ENCODE data around the gene TNK1. TPM values are rescaled to one million over a fixed set of nuclear protein-coding genes. Genes with fewer than 3 reads are reported as not detected.
"Not testable (repeated sequence)": the region's sequence is repeated elsewhere in the genome, so short reads cannot be mapped to it uniquely, and the experiment has no call there.

The TNK1 gene
- total and polyA plus RNA-seq, 2 of the 8 experiments (the other 6 are each of a cell fraction or from before 2014, with no cell fraction given): 7.6 to 9.5 TPM

GRCh38 chr17:7368599-7368994, 12.3 kb upstream of the TNK1 start:
- H3K9ac ChIP-seq (replicated peaks in 1 of 4; ENCODE audit: extremely low read depth in 1 of 4, low read depth in 3 of 4, low read length in 3 of 4); H3K79me2 ChIP-seq (ENCODE audit: control insufficient read depth in 1 of 2, insufficient read depth in 2 of 2, low read length in 2 of 2); H4K8ac ChIP-seq (ENCODE audit: extremely low read depth, insufficient read depth, low read length); FAIRE-seq; H3K9me3 ChIP-seq (ENCODE audit: insufficient read depth in 2 of 2, low read depth in 1 of 2, low read length in 1 of 2); H3K27ac ChIP-seq (ENCODE audit: low read depth, low read length); DNase-seq (ENCODE audit: low read depth in 1 of 2, low spot score in 2 of 2); H3K27me3 ChIP-seq (replicated peaks in 1 of 4; ENCODE audit: control insufficient read depth in 3 of 4, extremely low read depth in 1 of 4, insufficient read depth in 3 of 4, low read length in 3 of 4); H2BK120ac ChIP-seq (replicated peaks; ENCODE audit: low read depth, low read length); H4K20me1 ChIP-seq (replicated peaks in 1 of 2; ENCODE audit: control insufficient read depth in 1 of 2, insufficient read depth in 2 of 2, low read length in 2 of 2); H3K14ac ChIP-seq (ENCODE audit: insufficient read length); H3K23ac ChIP-seq (ENCODE audit: insufficient read length); H2BK20ac ChIP-seq (ENCODE audit: low read length); H4K5ac ChIP-seq (ENCODE audit: insufficient read length, low read depth, low read length); H3K79me1 ChIP-seq (ENCODE audit: low read depth, low read length); H3K36me3 ChIP-seq (ENCODE audit: control insufficient read depth in 2 of 4, insufficient read depth in 4 of 4, low read length in 3 of 4); H3K4ac ChIP-seq (replicated peaks; ENCODE audit: insufficient read length, low read depth, low read length); H2BK15ac ChIP-seq (ENCODE audit: low read length); H2BK5ac ChIP-seq (ENCODE audit: low read depth, low read length); H2BK12ac ChIP-seq (ENCODE audit: low read depth, low read length); H3K18ac ChIP-seq (ENCODE audit: extremely low read depth, low read length); H3K56ac ChIP-seq (replicated peaks; ENCODE audit: insufficient read length, low read depth, low read length); H2AK5ac ChIP-seq (ENCODE audit: low read depth, low read length); H3K23me2 ChIP-seq (ENCODE audit: low read depth, low read length): not testable (repeated sequence)
- ChIA-PET POLR2A (ENCODE audit: partially characterized antibody) (interaction anchor here (0.6 to 2.7 kb wide), 11 partner anchors 12 to 205 kb away, joined by 3 to 10 read pairs (median 3); partner anchors contain the start of genes POLR2A, TMEM256, TMEM95 and TNK1), CTCF (ENCODE audit: partially characterized antibody) (interaction anchor here (0.6 to 2.5 kb wide), 8 partner anchors 13 to 192 kb away, joined by 3 to 16 read pairs (median 3); partner anchors contain the start of gene TMEM95)
- WGBS, 2 experiments (ENCODE audit: extremely low coverage in 1 of 2, insufficient coverage in 1 of 2, insufficient read length in 1 of 2, insufficient replicate concordance in 2 of 2, low coverage in 1 of 2, low lambda C conversion rate in 2 of 2, missing lambda C conversion rate in 1 of 2): 76% methylated on average over 5 of the region's 5 CpGs; no CpG with 5 or more reads in 1 of the 2 experiments
- peak overlapping the region in 1 of 4 experiments; percentile 37; a peak in 1 of 8 replicates for H3K4me3 ChIP-seq (ENCODE audit: extremely low read depth in 1 of 4, insufficient read depth in 2 of 4, low read depth in 3 of 4, low read length in 4 of 4)
- peak overlapping the region; percentile 15 for H4K91ac ChIP-seq (replicated peaks; ENCODE audit: insufficient read length, low read length)
- H2AFZ ChIP-seq (ENCODE audit: low read length): peak overlapping the region; percentile 1; the same call in 1 of the 2 replicates
- H3K4me2 ChIP-seq (ENCODE audit: insufficient read depth in 1 of 2, low read depth in 2 of 2, low read length in 2 of 2): peak overlapping the region; percentile 51 to 52
- peaks cover 0 to 11% (median 4%) of the 10 kb centered on the region in 4 experiments; a peak in 5 of 7 replicates for H3K4me1 ChIP-seq (replicated peaks in 1 of 4; ENCODE audit: control insufficient read depth in 3 of 4, insufficient read depth in 4 of 4, low read length in 3 of 4)
